Measurements from ENCODE around the gene HELZ. TPM values are rescaled to one million over a fixed set of nuclear protein-coding genes. Genes with fewer than 3 reads are reported as not detected.

HELZ gene
- total and polyA plus RNA-seq, 2 donors (not counting 1 experiment from before 2014, with no cell fraction given) = 18.9 to 28.1 TPM

DNA sequence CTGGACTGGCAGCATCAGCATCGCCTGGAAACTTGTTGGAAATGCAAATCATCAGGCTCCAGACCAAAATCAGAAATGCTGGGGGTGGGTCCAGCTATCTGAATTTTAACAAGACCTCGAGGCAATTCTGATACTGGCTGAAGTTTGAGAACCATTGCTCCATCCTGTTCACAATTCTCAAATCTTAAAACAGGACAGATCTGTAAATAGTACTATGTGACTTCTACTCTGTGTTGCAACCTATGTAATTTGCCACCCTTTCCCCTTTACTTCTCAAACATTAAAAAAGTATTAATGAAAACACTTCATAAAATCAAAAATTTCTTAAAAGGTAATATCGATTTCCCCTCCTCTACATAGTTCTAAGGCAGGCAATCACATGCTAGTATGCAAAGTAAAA, 172.1 kb downstream of the HELZ start:
- no peaks in the 10 kb centered on the region for H3K36me3 ChIP-seq (ENCODE audit: control insufficient read depth, insufficient read depth, low read length)
- no peak overlapping the region for H3K4me3 ChIP-seq (replicated peaks in 1 of 4; ENCODE audit: control extremely low read depth in 1 of 4, insufficient read depth in 1 of 4, low read depth in 3 of 4, low read length in 4 of 4)
- TF ChIP-seq, protein P1, sequence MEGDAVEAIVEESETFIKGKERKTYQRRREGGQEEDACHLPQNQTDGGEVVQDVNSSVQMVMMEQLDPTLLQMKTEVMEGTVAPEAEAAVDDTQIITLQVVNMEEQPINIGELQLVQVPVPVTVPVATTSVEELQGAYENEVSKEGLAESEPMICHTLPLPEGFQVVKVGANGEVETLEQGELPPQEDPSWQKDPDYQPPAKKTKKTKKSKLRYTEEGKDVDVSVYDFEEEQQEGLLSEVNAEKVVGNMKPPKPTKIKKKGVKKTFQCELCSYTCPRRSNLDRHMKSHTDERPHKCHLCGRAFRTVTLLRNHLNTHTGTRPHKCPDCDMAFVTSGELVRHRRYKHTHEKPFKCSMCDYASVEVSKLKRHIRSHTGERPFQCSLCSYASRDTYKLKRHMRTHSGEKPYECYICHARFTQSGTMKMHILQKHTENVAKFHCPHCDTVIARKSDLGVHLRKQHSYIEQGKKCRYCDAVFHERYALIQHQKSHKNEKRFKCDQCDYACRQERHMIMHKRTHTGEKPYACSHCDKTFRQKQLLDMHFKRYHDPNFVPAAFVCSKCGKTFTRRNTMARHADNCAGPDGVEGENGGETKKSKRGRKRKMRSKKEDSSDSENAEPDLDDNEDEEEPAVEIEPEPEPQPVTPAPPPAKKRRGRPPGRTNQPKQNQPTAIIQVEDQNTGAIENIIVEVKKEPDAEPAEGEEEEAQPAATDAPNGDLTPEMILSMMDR (conservative IDR thresholded peaks at IDR 0.05 in 1 of 2, IDR thresholded peaks at IDR 0.05 in 1 of 2; ENCODE audit: low read depth in 1 of 2, low read length in 2 of 2) = no peak
- no peak for TF ChIP-seq EZH2 (IDR thresholded peaks at IDR 0.05; ENCODE audit: low read length, missing control alignments)
- no peaks in the 10 kb centered on the region for H3K9me3 ChIP-seq (ENCODE audit: control insufficient read depth, insufficient read depth, low read depth, low read length)
- H3K27me3 ChIP-seq (ENCODE audit: control insufficient read depth, insufficient read depth, low read length) = no peaks in the 10 kb centered on the region
- H3K4me2 ChIP-seq (ENCODE audit: extremely low read depth, insufficient read depth, low read length) = no peak overlapping the region
- H3K79me2 ChIP-seq (ENCODE audit: control insufficient read depth, insufficient read depth, low read length) = no peaks in the 10 kb centered on the region
- H4K20me1 ChIP-seq (ENCODE audit: control insufficient read depth, extremely low read depth, insufficient read depth, low read length) = no peaks in the 10 kb centered on the region
- no peak overlapping the region for H3K9ac ChIP-seq (ENCODE audit: insufficient read depth, low read length)
- H3K27ac ChIP-seq (ENCODE audit: insufficient read depth, low read length) = no peak overlapping the region
- no peaks in the 10 kb centered on the region for H3K4me1 ChIP-seq (ENCODE audit: control insufficient read depth, extremely low read depth, insufficient read depth, low read length)
- DNase-seq (ENCODE audit: low read depth in 2 of 2) = no peak
- no peak overlapping the region for H2AFZ ChIP-seq (ENCODE audit: low read length)

DNA sequence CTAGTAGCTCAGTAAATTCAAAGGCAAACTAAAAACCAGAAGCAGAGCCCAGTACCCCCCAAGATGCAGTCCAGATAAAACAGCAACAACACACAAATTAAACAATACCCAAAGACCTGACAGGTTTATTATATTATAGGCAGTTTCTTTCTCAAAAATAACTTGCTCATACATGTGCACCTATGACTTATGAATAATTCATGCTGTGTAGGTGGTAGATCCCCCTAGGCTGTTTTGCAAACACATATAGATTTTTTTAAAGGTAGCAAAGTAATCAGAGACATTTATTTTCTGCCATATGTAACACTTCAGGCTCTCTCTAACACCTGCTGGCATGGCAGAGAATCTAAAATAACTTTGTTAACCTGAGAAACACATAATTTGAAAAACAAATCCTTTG, 173.4 kb downstream of the HELZ start:
- Histone ChIP-seq H3K4me3 (replicated peaks in 1 of 4; ENCODE audit: control extremely low read depth in 1 of 4, insufficient read depth in 1 of 4, low read depth in 3 of 4, low read length in 4 of 4) (no peak overlapping the region), H3K79me2 (ENCODE audit: control insufficient read depth, insufficient read depth, low read length) (no peaks in the 10 kb centered on the region), H3K9me3 (ENCODE audit: control insufficient read depth, insufficient read depth, low read depth, low read length) (no peaks in the 10 kb centered on the region), H4K20me1 (ENCODE audit: control insufficient read depth, extremely low read depth, insufficient read depth, low read length) (no peaks in the 10 kb centered on the region), H3K4me1 (ENCODE audit: control insufficient read depth, extremely low read depth, insufficient read depth, low read length) (no peaks in the 10 kb centered on the region), H3K27ac (ENCODE audit: insufficient read depth, low read length) (no peak overlapping the region), H3K9ac (ENCODE audit: insufficient read depth, low read length) (no peak overlapping the region), H2AFZ (ENCODE audit: low read length) (no peak overlapping the region), H3K36me3 (ENCODE audit: control insufficient read depth, insufficient read depth, low read length) (no peaks in the 10 kb centered on the region), H3K4me2 (ENCODE audit: extremely low read depth, insufficient read depth, low read length) (no peak overlapping the region), H3K27me3 (ENCODE audit: control insufficient read depth, insufficient read depth, low read length) (no peaks in the 10 kb centered on the region)
- no peak for TF ChIP-seq EZH2 (IDR thresholded peaks at IDR 0.05; ENCODE audit: low read length, missing control alignments)
- TF ChIP-seq, protein P1 (conservative IDR thresholded peaks at IDR 0.05 in 1 of 2, IDR thresholded peaks at IDR 0.05 in 1 of 2; ENCODE audit: low read depth in 1 of 2, low read length in 2 of 2) = no peak
- no peak for DNase-seq (ENCODE audit: low read depth in 2 of 2)

DNA sequence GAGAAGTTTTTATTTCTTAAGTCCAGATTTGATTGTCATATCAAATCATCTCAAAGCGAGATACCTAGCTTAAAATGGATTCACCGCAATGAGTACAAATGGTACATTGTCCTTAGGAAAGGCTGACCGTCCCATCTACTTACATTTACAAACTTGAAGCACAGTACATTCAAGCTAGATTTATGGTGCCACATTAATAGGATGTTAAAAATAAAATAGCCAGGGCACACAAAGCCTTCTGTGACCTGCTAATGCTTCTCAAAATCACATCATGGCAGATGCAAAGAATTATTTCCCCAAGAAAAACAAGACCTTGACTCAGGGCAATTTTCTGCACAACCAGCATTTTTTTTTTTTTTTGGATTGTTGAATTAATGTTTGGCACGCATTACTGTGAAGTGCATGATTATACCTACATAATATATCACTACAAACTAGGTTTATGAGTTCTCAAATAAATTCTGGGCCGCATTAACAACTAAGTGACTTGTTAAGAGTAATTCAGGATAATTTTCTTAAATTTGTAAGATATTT, 175.3 kb downstream of the HELZ start:
- Histone ChIP-seq H3K9me3 (ENCODE audit: control insufficient read depth, insufficient read depth, low read depth, low read length) (no peaks in the 10 kb centered on the region), H3K4me1 (ENCODE audit: control insufficient read depth, extremely low read depth, insufficient read depth, low read length) (no peaks in the 10 kb centered on the region), H3K4me3 (replicated peaks in 1 of 4; ENCODE audit: control extremely low read depth in 1 of 4, insufficient read depth in 1 of 4, low read depth in 3 of 4, low read length in 4 of 4) (no peak overlapping the region), H3K4me2 (ENCODE audit: extremely low read depth, insufficient read depth, low read length) (no peak overlapping the region), H2AFZ (ENCODE audit: low read length) (no peak overlapping the region), H3K36me3 (ENCODE audit: control insufficient read depth, insufficient read depth, low read length) (no peaks in the 10 kb centered on the region), H3K9ac (ENCODE audit: insufficient read depth, low read length) (no peak overlapping the region), H3K79me2 (ENCODE audit: control insufficient read depth, insufficient read depth, low read length) (no peaks in the 10 kb centered on the region), H3K27me3 (ENCODE audit: control insufficient read depth, insufficient read depth, low read length) (no peaks in the 10 kb centered on the region), H4K20me1 (ENCODE audit: control insufficient read depth, extremely low read depth, insufficient read depth, low read length) (no peaks in the 10 kb centered on the region), H3K27ac (ENCODE audit: insufficient read depth, low read length) (no peak overlapping the region)
- TF ChIP-seq, protein P1 (conservative IDR thresholded peaks at IDR 0.05 in 1 of 2, IDR thresholded peaks at IDR 0.05 in 1 of 2; ENCODE audit: low read depth in 1 of 2, low read length in 2 of 2) = no peak
- no peak for TF ChIP-seq EZH2 (IDR thresholded peaks at IDR 0.05; ENCODE audit: low read length, missing control alignments)
- DNase-seq (ENCODE audit: low read depth in 2 of 2) = no peak

Data from fibroblast of lung (primary cell).